Aorta (tissue), 5 donors: ENCODE data around the gene CFAP210. TPM values are rescaled to one million over a fixed set of nuclear protein-coding genes. Genes with fewer than 3 reads are reported as not detected.
A peak's percentile ranks its signal among the peaks of the same experiment; 100 is the strongest.

Experiments used
- ATAC-seq: fragments of 200-7000 bp; cut with Tn5 transposase; one replicate; pipeline ENCODE4 v1.9.1; 2022; ENCODE audit warnings: moderate library complexity; ENCODE audit not compliant: low FRiP score
- DNase-seq, 2 donors: peaks; one replicate each; pipeline ENCODE4 v3.0.0-alpha.2; 2020
- H3K27ac ChIP-seq, 2 donors: one replicate each; pipeline ENCODE4 v1.5.1; 2013; ENCODE audit warnings: low read length in 2 of 2, mild to moderate bottlenecking in 2 of 2, moderate library complexity in 2 of 2, control low read depth in 1 of 2, inconsistent platforms in 1 of 2, low read depth in 1 of 2
- H3K27me3 ChIP-seq, 2 donors: one replicate each; pipeline ENCODE4 v1.6.1; 2013; ENCODE audit warnings: control low read depth in 1 of 2, low read length in 1 of 2, mild to moderate bottlenecking in 1 of 2, moderate library complexity in 1 of 2; ENCODE audit not compliant: insufficient read depth in 2 of 2, control insufficient read depth in 1 of 2
- H3K36me3 ChIP-seq, 2 donors: one replicate each; pipeline ENCODE4 v1.6.1; 2013; ENCODE audit warnings: control low read depth in 1 of 2, low read length in 1 of 2, mild to moderate bottlenecking in 1 of 2; ENCODE audit not compliant: insufficient read depth in 2 of 2, control insufficient read depth in 1 of 2
- H3K4me1 ChIP-seq, 2 donors: one replicate each; pipeline ENCODE4 v1.6.1; 2013; ENCODE audit warnings: low read length in 2 of 2, control low read depth in 1 of 2, mild to moderate bottlenecking in 1 of 2, moderate library complexity in 1 of 2; ENCODE audit not compliant: insufficient read depth in 2 of 2, control insufficient read depth in 1 of 2
- H3K4me3 ChIP-seq, 2 donors: one replicate each; pipeline ENCODE4 v1.5.1; 2013; ENCODE audit warnings: low read length in 2 of 2, control low read depth in 1 of 2, mild to moderate bottlenecking in 1 of 2
- H3K9me3 ChIP-seq: one replicate; pipeline ENCODE4 v1.6.1; 2013; ENCODE audit warnings: mild to moderate bottlenecking, low read length; ENCODE audit not compliant: control insufficient read depth
- WGBS, 2 donors: extraction: QIAGEN DNeasy Blood & Tissue Kit; methylation state at CpG; one replicate each; pipeline ENCODE4 v1.1.7; 2013; 5-methylcytosine and 5-hydroxymethylcytosine counted together
- intact Hi-C, 2 donors: fragments of 100-400 bp; cut with DNase I; formaldehyde crosslinking; loops; one replicate each; pipeline versions ENCODE4 v1.14.2 to v1.15.0; 2022
- polyA plus RNA-seq, 2 donors: library from polyadenylated mRNA; stranded (reverse); fragments of 200-250 nt; gene quantifications; one replicate each; pipeline ENCODE4 v1.2.3, GENCODE V29; 2013
- total RNA-seq, 2 donors: library from RNA; stranded (reverse); fragmentation: NEBNext Ultra II Directional; extraction: Animal tissue kit (Norgen Biotek cat#: 25700); gene quantifications; one replicate each; pipeline ENCODE4 v1.2.1, GENCODE V29; 2021
- donor health status: healthy with polysubstance abuse.
- donor health status: Bipolar disorder and iron deficiency.
- donor health status: DM: no; HTN: no; CAD: no.
- donor health status: DM: no; HTN: no; CAD: no.
- donor health status: DM: yes; HTN: yes; CAD: no.

CFAP210 gene
- total and polyA plus RNA-seq, 4 donors, result 0.05 to 0.58 TPM; not detected in 2

- Histone ChIP-seq H3K9me3 (no peaks in the 10 kb centered on the region), H3K4me3 (no peak overlapping the region), H3K27ac (no peak overlapping the region), H3K27me3 (no peaks in the 10 kb centered on the region), H3K36me3 (no peaks in the 10 kb centered on the region), H3K4me1 (no peaks in the 10 kb centered on the region)
- ATAC-seq, result peak; percentile 8
- WGBS, 2 donors, result 61 to 68% methylated on average over 12 of the region's 12 CpGs
- intact Hi-C loops, result no loop called here
- no peak for DNase-seq
Observed at GRCh38 chr2:169716238-169716886, 22.2 kb upstream of the CFAP210 start.

- Histone ChIP-seq H3K4me3 (peak overlapping the region in 1 of 2 donors; percentile 11), H3K27me3 (no peaks in the 10 kb centered on the region), H3K27ac (no peak overlapping the region), H3K9me3 (no peaks in the 10 kb centered on the region), H3K4me1 (no peaks in the 10 kb centered on the region), H3K36me3 (no peaks in the 10 kb centered on the region)
- ATAC-seq, result peak; percentile 37
- intact Hi-C loops, result no loop called here
- DNase-seq, result no peak
- WGBS, 2 donors, result 16 to 20% methylated on average over 17 of the region's 17 CpGs
Observed at GRCh38 chr2:169715379-169716237, 21.4 kb upstream of the CFAP210 start.

GRCh38 chr2:169714699-169715098 is 20.5 kb upstream of the CFAP210 start:
- no peak for ATAC-seq
- Histone ChIP-seq H3K27me3 (no peaks in the 10 kb centered on the region), H3K4me3 (no peak overlapping the region), H3K36me3 (peaks cover 0 to 2% of the 10 kb centered on the region in 2 donors), H3K27ac (no peak overlapping the region), H3K4me1 (no peaks in the 10 kb centered on the region), H3K9me3 (no peaks in the 10 kb centered on the region)
- WGBS, 2 donors, result 89 to 90% methylated on average over 6 of the region's 6 CpGs
- no peak for DNase-seq
- intact Hi-C loops, result no loop called here

GRCh38 chr2:169713331-169713730 is 19.1 kb upstream of the CFAP210 start:
- no peak for DNase-seq
- 88 to 90% methylated on average over 3 of the region's 3 CpGs for WGBS, 2 donors
- H3K36me3 ChIP-seq, result peaks cover 0 to 2% of the 10 kb centered on the region in 2 donors
- H3K9me3 ChIP-seq, result no peaks in the 10 kb centered on the region
- H3K4me1 ChIP-seq, result no peaks in the 10 kb centered on the region
- no peaks in the 10 kb centered on the region for H3K27me3 ChIP-seq
- H3K27ac ChIP-seq, result no peak overlapping the region
- H3K4me3 ChIP-seq, result no peak overlapping the region
- ATAC-seq, result no peak
- intact Hi-C loops, result no loop called here

GRCh38 chr2:169712791-169713227 is 18.6 kb upstream of the CFAP210 start:
- Histone ChIP-seq H3K27me3 (no peaks in the 10 kb centered on the region), H3K27ac (no peak overlapping the region), H3K36me3 (peaks cover 0 to 2% of the 10 kb centered on the region in 2 donors), H3K9me3 (no peaks in the 10 kb centered on the region), H3K4me1 (no peaks in the 10 kb centered on the region), H3K4me3 (no peak overlapping the region)
- intact Hi-C loops, result no loop called here
- DNase-seq (no peak), ATAC-seq (no peak)
- WGBS, 2 donors, result 87 to 94% methylated on average over 9 of the region's 9 CpGs

GRCh38 chr2:169711751-169712509 is 17.7 kb upstream of the CFAP210 start:
- no peaks in the 10 kb centered on the region for H3K4me1 ChIP-seq
- no peak for DNase-seq
- H3K27ac ChIP-seq, result no peak overlapping the region
- intact Hi-C loops, result no loop called here
- WGBS, 2 donors, result 68 to 73% methylated on average over 7 of the region's 7 CpGs
- no peaks in the 10 kb centered on the region for H3K9me3 ChIP-seq
- H3K36me3 ChIP-seq, result peaks cover 0 to 2% of the 10 kb centered on the region in 2 donors
- no peak overlapping the region for H3K4me3 ChIP-seq
- ATAC-seq, result no peak
- no peaks in the 10 kb centered on the region for H3K27me3 ChIP-seq

GRCh38 chr2:169709981-169710380 is 15.8 kb upstream of the CFAP210 start:
- ATAC-seq (no peak), DNase-seq (no peak)
- no peak overlapping the region for H3K4me3 ChIP-seq
- intact Hi-C loops, result no loop called here
- peaks cover 0 to 2% of the 10 kb centered on the region in 2 donors for H3K36me3 ChIP-seq
- H3K9me3 ChIP-seq, result no peaks in the 10 kb centered on the region
- 18 to 25% methylated on average over 1 of the region's 1 CpG for WGBS, 2 donors
- H3K4me1 ChIP-seq, result no peaks in the 10 kb centered on the region
- no peak overlapping the region for H3K27ac ChIP-seq
- H3K27me3 ChIP-seq, result no peaks in the 10 kb centered on the region

- H3K9me3 ChIP-seq, result no peaks in the 10 kb centered on the region
- H3K4me3 ChIP-seq, result no peak overlapping the region
- no peaks in the 10 kb centered on the region for H3K27me3 ChIP-seq
- no peaks in the 10 kb centered on the region for H3K4me1 ChIP-seq
- intact Hi-C loops, result no loop called here
- 53 to 96% methylated on average over 1 of the region's 1 CpG for WGBS, 2 donors
- ATAC-seq (no peak), DNase-seq (no peak)
- peaks cover 0 to 2% of the 10 kb centered on the region in 2 donors for H3K36me3 ChIP-seq
- H3K27ac ChIP-seq, result no peak overlapping the region
Observed at GRCh38 chr2:169709331-169709730, 15.1 kb upstream of the CFAP210 start.
